NCI-H1092 (cell line): Measurements from ENCODE around the gene DNAJB5.
A peak's percentile ranks its signal among the peaks of the same experiment; 100 is the strongest.
"Not testable (repeated sequence)": the region's sequence is repeated elsewhere in the genome, so short reads cannot be mapped to it uniquely, and the experiment has no call there.

Source experiments
- DNase-seq: peaks from one replicate; lab custom pipeline; 2025; lab: John Stamatoyannopoulos, UW

The DNAJB5 gene

DNA sequence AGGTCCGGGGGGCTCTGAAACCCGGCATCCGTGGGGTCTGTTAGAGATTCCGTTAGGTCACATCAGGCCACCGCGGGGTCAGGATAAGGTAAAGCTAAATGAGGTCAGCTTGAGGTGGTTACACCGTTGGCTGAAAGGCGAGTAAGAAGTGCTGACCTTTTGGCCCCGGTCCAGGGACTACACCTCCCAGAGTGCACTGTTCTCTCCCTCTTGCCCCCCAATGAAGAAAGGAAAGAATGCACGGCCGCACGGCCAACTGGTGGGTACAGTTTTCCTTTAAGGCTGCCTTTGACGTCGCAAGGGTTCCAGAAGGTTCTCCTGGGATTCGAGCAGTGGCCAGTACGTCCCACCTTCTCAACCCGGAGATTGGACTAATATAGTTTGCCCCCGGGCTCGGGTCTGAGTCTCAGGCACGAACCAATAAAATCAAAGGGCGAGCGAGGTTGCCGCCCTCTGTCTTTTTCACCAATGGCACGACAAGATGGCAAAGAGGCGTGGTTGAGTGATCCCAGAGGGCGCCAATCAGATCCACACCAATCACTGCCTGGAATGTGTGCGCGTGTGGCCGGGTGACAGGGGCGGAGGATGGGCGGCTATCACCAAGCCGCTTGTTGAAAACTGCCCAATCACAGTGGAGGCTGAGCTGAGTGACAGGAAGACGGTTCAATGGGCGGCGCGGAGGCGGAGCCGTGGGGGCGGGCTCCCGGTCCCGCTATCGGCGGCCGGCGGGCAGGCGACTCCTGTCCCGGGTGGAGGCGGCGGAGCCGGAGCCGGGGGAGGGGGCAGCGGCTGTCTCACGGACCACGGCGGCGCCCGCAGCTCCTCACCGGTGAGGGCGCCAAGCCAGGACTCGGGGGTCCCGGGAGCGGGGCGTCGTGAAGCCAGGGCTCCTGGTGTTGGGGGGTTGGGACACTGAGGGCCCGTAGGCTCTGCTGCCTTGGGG lies at the start of gene DNAJB5:
Gene DNAJB5, plus strand, starts transcription at position 743 of the 943 bp plus-strand sequence. CDS start 886 bp downstream, outside the sequence.
- peak; percentile 100 for DNase-seq

DNA sequence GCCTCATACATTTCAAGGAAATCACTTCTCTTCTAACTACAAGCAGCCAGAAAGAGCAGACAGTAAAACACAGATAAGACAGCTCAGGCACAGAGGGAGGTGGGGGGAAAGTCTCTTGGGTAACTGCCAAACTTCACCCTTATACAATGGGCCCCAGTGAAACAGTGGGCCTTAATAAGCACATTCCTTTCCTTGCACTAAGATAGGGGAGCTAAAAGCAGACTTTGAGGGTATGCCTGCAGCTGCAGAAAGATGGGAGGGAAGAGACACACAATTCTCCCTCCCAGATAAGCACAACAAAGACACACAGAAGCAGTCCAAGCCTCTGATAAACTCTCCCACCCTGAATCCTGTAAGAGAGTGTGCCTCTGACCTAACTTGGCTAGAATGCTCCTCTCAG lies 49.6 kb upstream of the DNAJB5 start:
- not testable (repeated sequence) for DNase-seq

DNA sequence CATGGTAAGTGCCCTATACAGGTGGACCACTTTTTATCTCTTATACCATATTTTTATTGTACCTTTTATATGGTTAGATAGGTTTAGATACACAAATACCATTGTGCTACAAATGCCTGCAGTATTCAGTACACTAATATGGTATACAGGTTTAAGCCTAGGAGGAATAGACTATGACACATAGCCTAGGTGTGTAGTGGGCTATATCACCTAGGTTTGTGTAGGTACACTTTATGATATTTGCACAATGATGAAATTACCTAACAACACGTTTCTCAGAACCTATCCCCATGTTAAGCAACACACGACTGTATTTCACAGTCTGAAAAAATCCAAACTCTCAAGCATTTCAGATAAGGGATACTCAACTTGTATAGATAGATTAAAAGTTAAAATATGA lies 41.1 kb upstream of the DNAJB5 start:
- DNase-seq = no peak

DNA sequence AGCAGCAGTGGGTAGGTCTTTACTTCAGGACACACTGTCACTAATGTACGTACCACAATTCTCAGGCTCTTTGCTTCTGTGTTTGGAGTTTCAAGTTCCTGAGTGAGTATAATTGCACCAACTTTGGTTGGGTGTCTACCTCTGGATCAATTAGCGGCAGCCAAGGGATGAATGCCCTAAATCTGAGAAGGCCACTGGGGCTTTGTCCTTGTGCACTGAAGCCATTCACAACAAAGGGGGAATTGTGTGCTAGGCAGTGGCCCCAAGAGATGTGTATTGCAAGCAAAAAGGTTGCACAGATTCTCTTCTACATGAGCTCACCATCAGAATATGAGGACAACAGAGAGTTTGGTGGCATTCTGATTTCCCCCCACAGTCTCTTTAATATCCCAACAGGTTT lies 35.3 kb upstream of the DNAJB5 start:
- no peak for DNase-seq

DNA sequence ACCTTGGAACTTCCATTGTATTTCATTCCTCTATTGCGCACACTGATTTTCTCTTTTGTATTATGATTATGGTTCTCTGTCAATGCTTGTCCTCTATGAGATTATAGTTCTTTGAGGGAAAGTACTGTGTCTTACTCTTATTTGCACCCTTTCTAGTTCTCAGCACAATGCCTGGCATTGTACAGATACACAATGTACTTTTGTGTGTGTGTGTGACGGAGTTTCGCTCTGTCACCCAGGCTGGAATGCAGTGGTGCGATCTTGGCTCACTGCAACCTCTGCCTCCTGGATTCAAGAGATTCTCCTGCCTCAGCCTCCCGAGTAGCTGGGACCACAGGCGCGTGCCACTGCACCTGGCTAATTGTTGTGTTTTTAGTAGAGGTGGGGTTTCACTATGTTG lies 33.5 kb upstream of the DNAJB5 start:
- DNase-seq = not testable (repeated sequence)

DNA sequence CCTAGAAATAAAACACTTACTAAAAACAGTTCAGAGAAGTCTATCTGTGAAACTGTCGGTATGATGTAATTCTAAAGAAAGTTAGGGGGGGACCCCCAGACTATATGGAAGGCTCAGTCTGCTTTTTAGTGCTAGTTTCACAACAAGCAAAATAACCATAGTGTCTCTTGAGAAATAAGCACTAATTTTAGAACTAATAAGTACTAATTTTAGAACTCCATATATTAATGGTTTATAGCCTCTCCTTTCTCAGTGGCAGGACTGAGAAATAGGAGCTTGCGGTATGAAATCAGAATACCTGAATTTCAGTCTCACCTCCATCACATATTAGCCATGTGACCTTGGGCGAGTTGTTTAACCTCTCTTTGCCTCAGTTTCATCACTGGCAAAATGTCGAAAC lies 32.9 kb upstream of the DNAJB5 start:
- no peak for DNase-seq

DNA sequence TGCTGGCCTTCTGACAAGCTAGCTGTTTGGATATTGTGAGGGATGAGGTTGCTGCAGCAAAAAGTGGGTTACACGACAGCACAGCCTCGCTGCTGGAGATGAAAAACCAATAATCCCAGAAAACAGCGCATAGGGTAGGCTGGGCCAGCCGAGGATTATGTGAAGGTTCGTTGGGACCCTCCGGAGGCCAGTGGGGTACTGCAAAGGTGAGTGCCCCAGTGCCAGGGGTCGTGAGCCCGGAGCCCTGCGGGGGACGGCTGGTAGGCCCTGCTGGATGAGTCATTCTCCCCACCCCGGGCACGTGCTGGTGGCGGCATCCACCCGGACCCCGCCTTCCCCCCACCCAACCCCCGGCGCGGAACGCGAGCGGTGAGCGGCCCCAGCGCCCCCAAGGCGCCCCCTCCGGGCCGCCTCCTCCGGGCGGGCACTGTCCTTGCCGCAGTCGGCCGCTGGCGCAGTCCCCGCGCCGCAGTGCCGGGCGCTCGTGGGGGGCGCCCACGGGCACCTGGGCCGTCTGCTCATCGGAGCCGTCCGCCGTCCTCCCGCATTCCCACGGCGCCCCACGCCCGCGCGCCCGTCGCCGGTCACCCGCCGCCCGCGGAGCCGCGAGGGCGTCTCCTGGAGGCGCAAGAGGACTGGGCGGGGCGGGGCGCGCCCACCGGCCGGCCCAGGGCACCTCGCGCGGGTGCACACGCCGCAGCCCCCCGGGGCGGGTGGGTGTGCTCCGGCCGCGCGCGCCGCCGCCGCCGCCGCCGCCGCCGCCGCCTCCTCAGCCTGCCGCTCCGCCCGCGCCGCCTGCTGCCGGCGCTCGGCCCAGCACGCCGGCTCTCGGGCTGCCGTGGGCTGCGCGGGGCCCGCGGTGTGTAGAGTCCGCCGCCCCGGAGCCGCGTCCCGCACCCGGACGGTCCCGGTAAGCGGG lies 31.8 kb upstream of the DNAJB5 start, which contains the start of gene PHF24:
Gene PHF24, plus strand, starts transcription at position 794 of the 919 bp plus-strand sequence. CDS start 13,014 bp downstream, outside the sequence.
- DNase-seq = no peak

DNA sequence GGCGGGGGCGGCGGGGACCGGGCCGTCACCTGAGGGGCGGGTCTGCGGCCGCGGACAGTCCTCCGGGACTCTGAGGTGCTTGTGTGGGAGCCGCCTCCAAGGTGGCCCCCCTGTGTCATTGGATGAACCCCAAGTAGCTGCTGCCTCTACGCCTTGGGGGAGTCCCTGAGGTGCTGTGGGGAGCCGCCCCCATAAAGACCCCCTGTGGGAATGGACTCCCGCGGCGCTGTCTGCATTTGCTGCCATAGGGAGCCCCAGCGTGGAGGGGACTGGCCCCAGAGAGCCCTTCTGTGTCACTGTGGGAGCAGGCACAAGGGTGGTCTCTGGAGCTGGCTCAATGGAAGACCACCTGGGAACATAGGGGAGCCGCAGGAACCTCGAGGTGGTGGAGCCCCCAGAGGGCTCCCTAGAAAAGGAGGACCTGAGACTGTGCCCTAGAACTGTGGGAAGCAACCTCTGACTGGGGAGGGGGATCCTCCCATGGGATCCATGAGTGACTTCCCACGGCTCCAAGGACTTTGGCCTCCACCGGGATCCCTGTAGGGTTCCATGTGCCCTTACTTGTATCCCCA lies 31.0 kb upstream of the DNAJB5 start:
- no peak for DNase-seq

DNA sequence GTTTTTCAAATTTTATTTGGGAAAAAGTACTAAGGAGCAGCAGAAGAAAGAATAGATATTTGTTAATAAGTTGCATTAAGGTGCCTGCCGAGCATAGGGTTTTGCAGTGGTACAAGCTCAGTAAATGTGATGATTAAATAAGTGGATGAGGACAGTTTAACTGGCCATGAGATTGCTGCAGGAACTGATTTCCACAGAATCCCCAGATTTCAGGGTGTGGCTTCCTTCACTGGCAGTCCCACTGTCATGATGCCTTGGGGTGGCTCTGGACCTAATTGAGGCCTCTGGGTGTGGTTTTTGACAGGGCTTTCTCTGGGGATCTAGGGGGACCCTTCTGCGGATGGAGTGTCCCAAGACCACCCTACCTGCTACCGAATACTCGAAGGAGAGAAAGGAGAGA lies 30.1 kb upstream of the DNAJB5 start:
- no peak for DNase-seq

DNA sequence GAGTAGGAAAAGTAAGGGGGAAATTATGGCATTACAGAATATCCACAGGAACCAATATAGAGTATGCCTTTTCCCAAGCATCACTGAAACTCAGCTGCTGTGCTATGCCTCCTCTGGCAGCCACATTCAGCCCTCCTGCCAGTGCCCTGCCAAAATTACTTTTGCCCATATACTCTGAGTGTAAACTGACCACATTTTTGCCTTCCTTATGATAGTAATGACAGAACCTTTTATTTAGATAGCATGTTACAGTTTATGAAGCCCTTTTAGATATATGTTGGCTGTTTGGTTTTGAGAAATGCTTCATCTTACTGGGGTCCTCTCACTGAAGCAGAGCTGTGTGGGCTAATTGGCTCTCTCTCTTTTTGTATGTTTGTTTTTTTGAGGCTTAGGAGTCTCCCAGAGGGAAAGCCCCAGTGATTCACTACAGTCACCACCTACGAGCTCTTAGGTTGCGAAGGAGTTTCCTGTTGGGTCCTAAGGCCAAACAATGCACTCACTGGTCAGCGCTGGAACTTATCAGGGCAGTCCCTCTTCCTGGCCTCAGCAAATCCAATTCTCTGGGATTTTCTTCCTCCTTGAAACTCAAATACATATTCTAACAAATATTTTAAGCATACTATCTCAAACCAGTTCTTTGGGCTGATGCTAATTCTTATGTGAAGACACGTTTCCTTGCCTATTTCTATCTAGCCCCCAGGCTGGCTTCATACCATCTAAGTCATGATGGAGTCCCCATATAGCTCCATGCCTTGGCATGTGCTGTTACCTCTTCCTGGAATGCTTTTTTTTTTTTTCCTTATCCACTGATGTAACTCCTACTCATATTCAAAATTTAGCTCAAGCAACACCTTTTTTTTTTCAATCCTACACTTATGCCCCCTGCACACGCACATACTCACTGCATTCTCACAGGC lies 27.7 kb upstream of the DNAJB5 start:
- no peak for DNase-seq

DNA sequence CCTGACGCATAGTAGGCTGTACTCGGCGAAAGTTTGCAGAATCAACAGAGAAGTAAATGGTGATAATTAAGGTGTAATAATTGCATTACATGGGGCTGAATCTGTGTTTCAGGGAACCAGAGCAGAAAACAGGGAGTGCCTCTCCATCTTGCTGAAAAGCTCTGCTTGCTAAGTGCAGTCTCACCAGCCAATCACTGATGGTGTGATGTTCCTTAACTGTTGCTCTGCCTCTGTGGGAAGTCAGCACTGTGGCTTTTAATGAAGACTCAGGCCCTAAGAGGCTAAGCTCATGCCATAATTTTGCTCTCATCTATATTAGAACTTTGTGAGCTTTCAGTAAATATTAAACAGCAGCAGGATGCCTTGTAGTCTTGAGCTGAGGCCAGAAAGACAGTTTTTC lies 27.0 kb upstream of the DNAJB5 start:
- DNase-seq = no peak

DNA sequence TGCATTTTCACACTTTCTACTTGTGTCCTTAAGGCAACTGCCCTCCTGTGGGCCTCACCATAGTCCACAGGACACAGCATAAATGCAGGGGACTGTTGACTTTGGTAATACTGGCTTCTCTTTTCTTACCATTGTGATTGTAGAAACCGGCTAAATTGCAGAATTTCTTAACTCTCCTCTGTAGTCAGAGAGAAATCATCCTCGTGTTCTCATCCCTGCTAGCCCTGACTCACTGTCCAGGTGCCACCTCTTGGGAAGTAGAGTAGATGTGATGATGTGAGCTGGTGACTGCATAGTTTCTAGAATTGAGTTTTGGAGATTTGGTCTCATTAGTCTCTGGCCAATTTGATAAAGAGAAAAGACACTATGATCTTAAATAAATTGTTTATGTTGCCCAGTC lies 26.0 kb upstream of the DNAJB5 start:
- no peak for DNase-seq

DNA sequence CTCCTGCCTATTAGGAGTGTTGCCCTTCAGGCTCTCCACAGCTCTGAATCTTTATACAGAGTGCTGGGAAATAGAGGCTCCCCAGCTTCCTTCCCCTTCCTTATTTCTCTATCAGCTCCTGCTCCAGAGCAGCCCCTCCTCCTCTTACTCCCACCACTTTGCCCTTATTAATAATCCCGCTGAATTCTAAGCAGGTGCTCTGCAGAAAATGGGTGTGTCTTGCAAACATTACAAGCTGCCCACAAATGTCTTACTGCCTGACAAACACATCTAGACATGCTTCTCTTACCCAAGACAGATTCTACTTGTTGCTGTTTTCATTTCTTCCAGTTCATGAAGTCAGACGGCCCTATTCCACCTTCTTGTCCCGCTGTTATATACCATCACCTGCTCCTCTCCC lies 25.1 kb upstream of the DNAJB5 start:
- no peak for DNase-seq

DNA sequence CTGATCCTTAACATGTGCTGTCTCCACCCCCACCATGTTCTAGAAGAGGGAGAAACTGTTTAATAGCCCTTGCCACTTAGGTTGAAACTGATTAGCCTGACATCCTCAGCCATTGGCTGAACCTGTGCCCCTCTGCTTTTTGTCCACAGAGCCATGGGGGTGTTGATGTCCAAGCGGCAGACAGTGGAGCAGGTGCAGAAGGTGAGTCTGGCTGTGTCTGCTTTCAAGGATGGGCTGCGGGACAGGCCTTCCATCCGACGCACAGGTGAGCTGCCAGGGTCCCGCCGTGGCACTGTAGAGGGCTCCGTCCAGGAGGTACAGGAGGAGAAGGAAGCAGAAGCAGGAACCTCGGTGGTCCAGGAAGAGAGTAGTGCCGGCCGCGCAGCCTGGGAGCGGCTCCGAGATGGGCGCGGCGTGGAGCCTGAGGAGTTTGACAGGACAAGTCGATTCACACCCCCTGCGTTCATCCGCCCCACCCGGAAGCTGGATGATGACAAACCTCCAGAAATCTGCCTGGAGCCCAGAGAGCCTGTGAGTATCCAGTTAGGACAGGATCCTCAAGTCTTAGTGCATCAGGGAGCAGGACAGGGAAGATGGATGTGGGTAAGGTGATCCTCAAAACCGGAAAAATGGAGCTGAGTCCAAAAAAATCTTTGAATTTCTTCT lies 18.3 kb upstream of the DNAJB5 start:
- DNase-seq = no peak

DNA sequence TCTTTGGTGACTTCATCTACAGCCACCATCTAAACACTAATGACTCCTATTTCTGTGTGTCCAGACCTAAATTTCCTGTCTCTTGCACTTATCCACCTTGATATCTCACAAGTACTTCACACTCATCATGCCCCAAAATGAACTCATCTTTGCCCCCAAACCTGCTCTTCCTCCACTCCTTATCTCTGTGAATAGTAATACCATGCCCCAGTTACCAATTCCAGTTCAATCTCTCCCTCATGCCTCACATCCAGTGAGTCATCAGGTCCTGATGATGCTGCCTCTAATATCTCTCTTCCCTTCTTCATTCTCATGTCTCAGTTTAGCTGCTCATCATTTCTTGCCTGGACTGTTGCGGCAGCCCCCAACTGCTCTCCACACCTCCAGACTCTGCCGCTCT lies 14.9 kb upstream of the DNAJB5 start:
- DNase-seq = no peak

DNA sequence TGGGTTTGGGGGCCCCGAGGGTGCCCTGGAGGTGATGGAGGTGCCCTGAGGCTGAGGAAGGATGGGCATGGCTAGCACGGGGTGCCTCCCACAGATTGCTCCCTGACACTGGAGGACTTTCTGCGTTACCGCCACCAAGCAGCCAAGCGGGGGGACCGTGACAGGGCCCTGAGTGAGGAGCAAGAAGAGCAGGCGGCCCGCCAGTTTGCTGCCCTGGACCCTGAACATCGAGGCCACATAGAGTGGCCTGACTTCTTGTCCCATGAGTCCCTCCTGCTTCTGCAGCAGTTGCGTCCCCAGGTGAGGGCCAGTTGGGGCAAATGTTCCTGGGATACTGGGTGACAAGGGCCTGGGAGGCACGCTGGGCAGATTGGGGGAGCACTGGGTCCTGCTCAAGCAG lies 13.1 kb upstream of the DNAJB5 start:
- no peak for DNase-seq

DNA sequence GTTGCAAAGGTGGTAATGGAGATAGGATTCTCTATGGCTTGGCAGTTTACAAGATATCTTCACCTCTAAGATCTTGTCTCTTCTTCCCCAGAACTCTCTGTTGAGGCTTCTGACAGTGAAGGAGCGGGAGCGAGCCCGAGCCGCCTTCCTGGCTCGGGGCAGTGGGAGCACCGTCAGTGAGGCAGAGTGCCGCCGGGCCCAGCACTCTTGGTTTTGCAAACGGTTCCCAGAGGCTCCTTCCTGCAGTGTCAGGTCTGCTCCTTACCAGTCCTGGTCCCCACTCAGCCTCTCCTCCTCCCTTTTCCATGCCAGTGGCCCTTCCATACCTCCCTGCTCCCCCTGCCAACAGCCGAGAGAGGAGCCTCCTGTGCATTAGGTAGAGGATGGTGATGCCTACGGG lies 12.6 kb upstream of the DNAJB5 start:
- DNase-seq = no peak

DNA sequence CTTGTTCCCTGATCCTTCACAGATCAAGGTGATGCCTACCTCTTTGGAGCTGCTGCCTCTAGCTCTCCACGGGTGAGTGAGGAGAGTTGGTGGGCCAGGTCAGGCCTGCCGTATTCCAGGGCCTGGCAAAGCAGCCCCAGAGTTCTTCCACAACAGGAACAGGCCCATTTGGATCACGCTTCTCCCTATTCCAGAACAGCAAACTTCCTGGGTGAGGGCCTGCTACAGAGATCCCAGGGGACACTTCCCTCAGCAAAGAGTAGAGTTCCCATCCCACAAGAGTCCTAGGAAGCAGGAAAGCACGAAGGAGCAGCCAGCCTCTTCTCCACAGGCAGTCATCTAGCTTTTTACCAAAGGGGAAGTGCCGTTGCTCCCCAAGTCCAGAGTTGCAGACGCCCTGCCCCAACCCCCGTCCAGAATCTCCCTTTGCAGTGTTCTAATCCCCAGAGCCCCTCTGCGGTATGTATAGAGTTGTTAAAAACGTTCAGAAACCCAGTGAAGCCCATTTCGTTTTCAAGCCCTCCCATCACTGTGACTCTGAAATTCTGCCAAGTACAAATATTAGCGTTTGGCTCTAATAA lies 9.3 kb upstream of the DNAJB5 start:
- no peak for DNase-seq

DNA sequence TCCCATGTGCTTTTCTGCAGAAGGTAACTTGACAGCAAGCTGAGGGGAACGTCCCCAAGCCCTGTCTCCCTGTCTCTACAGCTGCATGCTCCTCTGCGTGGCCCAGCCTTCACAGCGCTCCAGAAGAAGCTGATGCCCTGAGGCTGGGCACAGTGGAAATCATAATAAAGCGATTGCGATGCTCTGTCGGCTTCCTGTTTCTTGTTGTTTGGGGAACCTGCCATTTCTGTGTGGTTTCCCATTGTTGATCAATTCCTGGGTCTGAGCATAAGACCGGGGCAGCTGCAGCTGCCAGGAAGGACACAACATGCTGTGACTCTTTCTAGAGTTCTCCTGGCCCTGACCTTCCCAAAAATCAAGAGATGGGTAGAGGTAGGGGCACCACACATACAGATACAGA lies 7.2 kb upstream of the DNAJB5 start:
- DNase-seq = no peak

DNA sequence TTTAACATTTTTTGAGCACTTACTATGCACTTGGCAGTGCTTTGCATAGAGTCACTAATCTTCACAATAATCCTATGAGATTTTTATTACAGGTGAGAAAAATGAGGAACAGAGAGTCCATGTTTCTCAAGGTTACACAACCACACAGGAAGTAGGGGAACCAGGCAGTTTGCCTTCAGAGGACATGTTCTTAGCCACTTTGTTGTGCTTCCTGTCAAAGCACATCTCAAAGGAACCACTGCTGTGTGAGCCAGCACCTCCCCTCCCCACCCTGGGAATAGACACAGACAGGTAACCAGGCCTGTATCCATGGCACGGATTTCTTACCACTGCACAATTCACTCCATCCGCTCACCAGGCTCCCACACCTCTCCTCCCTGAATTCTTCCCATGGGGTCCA lies 6.3 kb upstream of the DNAJB5 start:
- DNase-seq = no peak
